H9 (cell line): ENCODE measurements around the gene NEUROG3. TPM values are rescaled to one million over a fixed set of nuclear protein-coding genes. Genes with fewer than 3 reads are reported as not detected.

Experiments
- DNase-seq: peaks from one replicate; pipeline ENCODE4 v3.0.0-alpha.2; 2017
- H2AFZ ChIP-seq: one replicate; pipeline ENCODE4 v1.6.1; 2013; ENCODE audit warnings: mild to moderate bottlenecking, low read length, control low read depth, moderate library complexity
- H2AK5ac ChIP-seq: 2 replicates; pipeline ENCODE4 v1.6.1; 2013; ENCODE audit warnings: low read length, control low read depth, mixed read lengths; ENCODE audit not compliant: insufficient read length
- H2BK120ac ChIP-seq: one replicate; pipeline ENCODE4 v1.6.1; 2013; ENCODE audit warnings: low read depth, mild to moderate bottlenecking, low read length, control low read depth, inconsistent platforms; ENCODE audit not compliant: poor library complexity, severe bottlenecking
- H2BK12ac ChIP-seq: 2 replicates; pipeline ENCODE4 v1.6.1; 2013; ENCODE audit warnings: low read length, control low read depth, mixed read lengths, low read depth; ENCODE audit not compliant: insufficient read length
- H2BK15ac ChIP-seq: 2 replicates; pipeline ENCODE4 v1.6.1; 2013; ENCODE audit warnings: low read depth, low read length, control low read depth
- H2BK20ac ChIP-seq: one replicate; pipeline ENCODE4 v1.6.1; 2013; ENCODE audit warnings: low read depth, mild to moderate bottlenecking, low read length, control low read depth, inconsistent platforms; ENCODE audit not compliant: poor library complexity, severe bottlenecking
- H2BK5ac ChIP-seq: 2 replicates; pipeline ENCODE4 v1.6.1; 2013; ENCODE audit warnings: low read length, control low read depth, mixed read lengths; ENCODE audit not compliant: insufficient read length
- H3K14ac ChIP-seq: 2 replicates; pipeline ENCODE4 v1.6.1; 2013; ENCODE audit warnings: low read length, control low read depth; ENCODE audit not compliant: insufficient read depth
- H3K18ac ChIP-seq: 2 replicates; pipeline ENCODE4 v1.6.1; 2013; ENCODE audit warnings: low read depth, mild to moderate bottlenecking, mixed read lengths, low read length, control low read depth; ENCODE audit not compliant: insufficient read length
- H3K23ac ChIP-seq: 2 replicates; pipeline ENCODE4 v1.6.1; 2013; ENCODE audit warnings: low read length, control low read depth, mixed read lengths, low read depth; ENCODE audit not compliant: insufficient read length
- H3K23me2 ChIP-seq: 2 replicates; pipeline ENCODE4 v1.6.1; 2013; ENCODE audit warnings: low read depth, mild to moderate bottlenecking, mixed read lengths, low read length, control low read depth; ENCODE audit not compliant: insufficient read length, poor library complexity, severe bottlenecking
- H3K27ac ChIP-seq: 2 replicates; pipeline ENCODE4 v1.5.1; 2013; ENCODE audit warnings: low read length, control low read depth, mixed read lengths, low read depth; ENCODE audit not compliant: insufficient read length
- H3K27me3 ChIP-seq: 2 replicates; pipeline ENCODE4 v1.6.1; 2013; ENCODE audit warnings: low read length, control low read depth, inconsistent platforms; ENCODE audit not compliant: insufficient read depth
- H3K4ac ChIP-seq: 2 replicates; pipeline ENCODE4 v1.6.1; 2013; ENCODE audit warnings: low read depth, mild to moderate bottlenecking, control low read depth, inconsistent platforms, low read length, moderate library complexity
- H3K4me1 ChIP-seq: 2 replicates; pipeline ENCODE4 v1.6.1; 2013; ENCODE audit warnings: low read length, control low read depth, inconsistent platforms; ENCODE audit not compliant: insufficient read depth
- H3K4me2 ChIP-seq: 2 replicates; pipeline ENCODE4 v1.6.1; 2013; ENCODE audit warnings: low read length, control low read depth, mixed read lengths; ENCODE audit not compliant: insufficient read length, insufficient read depth
- H3K56ac ChIP-seq: 2 replicates; pipeline ENCODE4 v1.6.1; 2013; ENCODE audit warnings: low read depth, mild to moderate bottlenecking, mixed read lengths, low read length, control low read depth; ENCODE audit not compliant: insufficient read length
- H3K79me1 ChIP-seq: 2 replicates; pipeline ENCODE4 v1.6.1; 2013; ENCODE audit warnings: low read depth, mild to moderate bottlenecking, moderate library complexity, low read length, control low read depth, inconsistent platforms; ENCODE audit not compliant: insufficient read depth, poor library complexity, severe bottlenecking
- H3K79me2 ChIP-seq: 2 replicates; pipeline ENCODE4 v1.6.1; 2013; ENCODE audit warnings: low read length, control low read depth, inconsistent platforms; ENCODE audit not compliant: insufficient read depth
- H3K9ac ChIP-seq: 2 replicates; pipeline ENCODE4 v1.6.1; 2013; ENCODE audit warnings: low read length, control low read depth, mixed read lengths; ENCODE audit not compliant: insufficient read length; ENCODE audit errors: extremely low read depth
- H3K9me3 ChIP-seq: one replicate; pipeline ENCODE4 v1.6.1; 2013; ENCODE audit warnings: low read depth, low read length, inconsistent platforms; ENCODE audit not compliant: control insufficient read depth
- H3T11ph ChIP-seq: one replicate; pipeline ENCODE4 v1.6.1; 2013; ENCODE audit warnings: mild to moderate bottlenecking, low read length, control low read depth, inconsistent platforms
- H4K20me1 ChIP-seq: one replicate; pipeline ENCODE4 v1.6.1; 2013; ENCODE audit not compliant: control insufficient read depth, insufficient read length, insufficient read depth
- H4K5ac ChIP-seq: 2 replicates; pipeline ENCODE4 v1.6.1; 2013; ENCODE audit warnings: low read depth, mild to moderate bottlenecking, mixed read lengths, low read length, control low read depth; ENCODE audit not compliant: insufficient read length
- H4K8ac ChIP-seq: replicated peaks from 2 replicates; pipeline ENCODE4 v1.6.1; 2013; ENCODE audit warnings: low read length, control low read depth, mixed read lengths, low read depth; ENCODE audit not compliant: insufficient read length
- H4K91ac ChIP-seq: 2 replicates; pipeline ENCODE4 v1.6.1; 2013; ENCODE audit warnings: low read depth, mild to moderate bottlenecking, moderate library complexity, mixed read lengths, low read length, control low read depth; ENCODE audit not compliant: insufficient read length
- H3K27ac Mint-ChIP-seq, 3 experiments: 2 replicates in 2 of 3; 3 replicates in 1 of 3; pipeline ENCODE4 v1.8.0; 2020 to 2021; ENCODE audit warnings: mixed read lengths in 3 of 3, mild to moderate bottlenecking in 1 of 3, moderate library complexity in 1 of 3
- H3K27me3 Mint-ChIP-seq: 2 replicates; pipeline ENCODE4 v1.8.0; 2021; ENCODE audit warnings: low read depth, mild to moderate bottlenecking, moderate library complexity, mixed read lengths
- H3K36me3 Mint-ChIP-seq, 3 experiments: 2 replicates in 2 of 3; 3 replicates in 1 of 3; pipeline ENCODE4 v1.8.0; 2020 to 2021; ENCODE audit warnings: low read depth in 3 of 3, mixed read lengths in 3 of 3; ENCODE audit not compliant: insufficient read depth in 1 of 3
- H3K4me1 Mint-ChIP-seq, 2 experiments: 2 replicates each; pipeline ENCODE4 v1.8.0; 2020; ENCODE audit warnings: mixed read lengths in 2 of 2
- H3K4me3 Mint-ChIP-seq, 2 experiments: 2 replicates in 1 of 2; 3 replicates in 1 of 2; pipeline ENCODE4 v1.8.0; 2020 to 2021; ENCODE audit warnings: mild to moderate bottlenecking in 2 of 2, mixed read lengths in 2 of 2, moderate library complexity in 1 of 2
- H3K9me3 Mint-ChIP-seq, 2 experiments: 2 replicates in 1 of 2; 3 replicates in 1 of 2; pipeline ENCODE4 v1.8.0; 2020; ENCODE audit warnings: mild to moderate bottlenecking in 2 of 2, mixed read lengths in 2 of 2, moderate library complexity in 1 of 2
- WGBS: extraction: QIAGEN DNeasy Blood & Tissue Kit; methylation state at CpG from one replicate; pipeline ENCODE4 v1.1.7; 2013; ENCODE audit warnings: missing lambda C conversion rate, low lambda C conversion rate, mixed read lengths; ENCODE audit not compliant: insufficient read length; ENCODE audit errors: extremely low coverage; 5-methylcytosine and 5-hydroxymethylcytosine counted together
- total RNA-seq: library from RNA; stranded (reverse); gene quantifications from 2 replicates; pipeline ENCODE4 v1.2.1, GENCODE V29; 2021
- TF ChIP-seq, protein P1 (sequence below): fragments of 200-600 bp; sonication (generic); conservative IDR thresholded peaks from 3 replicates; pipeline ENCODE4 v1.8.0; 2021; ENCODE audit warnings: antibody characterized with exemption, mild to moderate bottlenecking

NEUROG3 gene
- total RNA-seq, 1 experiment from 2014 or later = not detected

DNA sequence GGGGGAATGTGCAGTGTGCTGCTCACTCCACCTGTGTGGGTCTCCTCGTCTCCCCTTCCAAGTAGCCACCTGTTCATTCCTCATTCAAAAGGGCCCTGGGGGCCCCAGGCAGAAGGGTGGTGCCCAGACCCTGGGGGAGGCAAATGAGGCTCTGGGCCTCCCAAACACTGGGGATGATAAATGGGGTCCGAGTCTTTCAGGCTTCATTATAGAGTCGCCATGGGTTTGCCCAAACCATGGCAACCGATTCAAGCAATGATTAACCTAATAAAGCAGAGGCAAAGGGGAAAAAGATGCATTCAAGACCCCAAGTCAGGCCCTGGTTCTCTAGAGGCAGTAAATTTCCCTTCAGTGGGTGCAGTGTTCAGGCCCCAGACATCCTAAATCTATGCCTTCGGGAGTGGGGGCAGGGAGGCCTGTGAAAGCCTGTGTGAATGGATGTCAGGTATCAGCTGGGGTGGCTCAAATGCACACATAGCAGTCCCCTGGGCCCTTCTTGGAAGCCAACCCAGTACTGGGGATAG is 10.4 kb downstream of the NEUROG3 start:
- Histone ChIP-seq H4K20me1 (no peaks in the 10 kb centered on the region), H3K9ac (no peak overlapping the region), H3K4ac (no peak overlapping the region), H4K91ac (no peak overlapping the region), H2BK12ac (no peak overlapping the region), H3T11ph (no peak overlapping the region), H2BK15ac (no peak overlapping the region), H3K23me2 (no peaks in the 10 kb centered on the region), H3K18ac (no peak overlapping the region), H3K23ac (no peak overlapping the region), H2BK5ac (no peak overlapping the region), H3K27me3 (peaks cover 21% of the 10 kb centered on the region; the same call in 1 of the 2 replicates), H3K79me2 (no peaks in the 10 kb centered on the region), H4K8ac (no peak overlapping the region), H3K9me3 (no peaks in the 10 kb centered on the region), H2BK20ac (no peak overlapping the region), H3K4me2 (no peak overlapping the region), H4K5ac (no peak overlapping the region), H2AFZ (no peak overlapping the region), H3K56ac (no peak overlapping the region), H3K27ac (no peak overlapping the region), H3K14ac (no peak overlapping the region), H2AK5ac (no peak overlapping the region), H3K79me1 (no peaks in the 10 kb centered on the region), H2BK120ac (no peak overlapping the region), H3K4me1 (no peaks in the 10 kb centered on the region)
- TF ChIP-seq, protein P1, sequence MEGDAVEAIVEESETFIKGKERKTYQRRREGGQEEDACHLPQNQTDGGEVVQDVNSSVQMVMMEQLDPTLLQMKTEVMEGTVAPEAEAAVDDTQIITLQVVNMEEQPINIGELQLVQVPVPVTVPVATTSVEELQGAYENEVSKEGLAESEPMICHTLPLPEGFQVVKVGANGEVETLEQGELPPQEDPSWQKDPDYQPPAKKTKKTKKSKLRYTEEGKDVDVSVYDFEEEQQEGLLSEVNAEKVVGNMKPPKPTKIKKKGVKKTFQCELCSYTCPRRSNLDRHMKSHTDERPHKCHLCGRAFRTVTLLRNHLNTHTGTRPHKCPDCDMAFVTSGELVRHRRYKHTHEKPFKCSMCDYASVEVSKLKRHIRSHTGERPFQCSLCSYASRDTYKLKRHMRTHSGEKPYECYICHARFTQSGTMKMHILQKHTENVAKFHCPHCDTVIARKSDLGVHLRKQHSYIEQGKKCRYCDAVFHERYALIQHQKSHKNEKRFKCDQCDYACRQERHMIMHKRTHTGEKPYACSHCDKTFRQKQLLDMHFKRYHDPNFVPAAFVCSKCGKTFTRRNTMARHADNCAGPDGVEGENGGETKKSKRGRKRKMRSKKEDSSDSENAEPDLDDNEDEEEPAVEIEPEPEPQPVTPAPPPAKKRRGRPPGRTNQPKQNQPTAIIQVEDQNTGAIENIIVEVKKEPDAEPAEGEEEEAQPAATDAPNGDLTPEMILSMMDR = no peak
- no peaks in the 10 kb centered on the region for H3K9me3 Mint-ChIP-seq
- no peak for DNase-seq
- peaks cover 14% of the 10 kb centered on the region for H3K27me3 Mint-ChIP-seq
- peaks cover 9 to 22% of the 10 kb centered on the region in 2 experiments for H3K4me1 Mint-ChIP-seq
- H3K27ac Mint-ChIP-seq = no peak overlapping the region
- no peaks in the 10 kb centered on the region for H3K36me3 Mint-ChIP-seq
- H3K4me3 Mint-ChIP-seq = no peak overlapping the region
- WGBS = no CpG with 5 or more reads among the region's 5 CpGs
